Upper lobe of left lung (tissue), 6 donors: ENCODE results near the gene CNOT3. TPM values are rescaled to one million over a fixed set of nuclear protein-coding genes. Genes with fewer than 3 reads are reported as not detected.

Experiments
- ATAC-seq, 2 donors: fragments of 200-7000 bp; cut with Tn5 transposase; one replicate each; pipeline ENCODE4 v1.9.1; 2022; ENCODE audit warnings: mild to moderate bottlenecking in 2 of 2, moderate library complexity in 2 of 2; ENCODE audit not compliant: low FRiP score in 2 of 2
- DNase-seq, 2 donors: peaks; one replicate each; pipeline ENCODE4 v3.0.0-alpha.2; 2019 to 2020
- H3K27ac ChIP-seq, 4 donors: fragments of 200-600 bp; sonication (generic); one replicate each; pipeline ENCODE4 v1.5.1; 2016 to 2019
- H3K27me3 ChIP-seq, 4 donors: fragments of 200-600 bp; sonication (generic); one replicate each; pipeline ENCODE4 v1.5.1; 2017 to 2019
- H3K36me3 ChIP-seq, 4 donors: fragments of 200-600 bp; sonication (generic); one replicate each; pipeline ENCODE4 v1.5.1; 2016 to 2019
- H3K4me1 ChIP-seq, 4 donors: fragments of 200-600 bp; sonication (generic); one replicate each; pipeline ENCODE4 v1.5.1; 2018 to 2019
- H3K4me3 ChIP-seq, 4 donors: fragments of 200-600 bp; sonication (generic); one replicate each; pipeline ENCODE4 v1.5.1; 2017 to 2019; ENCODE audit warnings: mild to moderate bottlenecking in 2 of 4, moderate library complexity in 1 of 4
- H3K9me3 ChIP-seq, 4 donors: fragments of 200-600 bp; sonication (generic); one replicate each; pipeline ENCODE4 v1.5.1; 2018 to 2019
- EP300 ChIP-seq, 4 donors: sonication (generic); formaldehyde crosslinking; IDR thresholded peaks; one replicate each; pipeline ENCODE4 v1.5.1; 2017; ENCODE audit warnings: antibody characterized with exemption in 4 of 4, control low read depth in 2 of 4
- POLR2A ChIP-seq, 4 donors: fragments of 450-650 bp; IDR thresholded peaks; one replicate each; pipeline ENCODE4 v1.5.1; 2016 to 2017; ENCODE audit warnings: antibody characterized with exemption in 4 of 4, mild to moderate bottlenecking in 2 of 4
- POLR2AphosphoS5 ChIP-seq, 2 donors: sonication (generic); formaldehyde crosslinking; IDR thresholded peaks; one replicate each; pipeline ENCODE4 v1.5.1; 2017; ENCODE audit warnings: antibody characterized with exemption in 2 of 2
- WGBS, 2 donors: methylation state at CpG; one replicate each; pipeline ENCODE4 v1.1.5; 2017 to 2018; 5-methylcytosine and 5-hydroxymethylcytosine counted together
- total RNA-seq, 6 donors: library from RNA; depleted of rRNA in 4 of 6; stranded (reverse); fragments of >200 nt in 4 of 6; gene quantifications; one replicate each; pipeline versions ENCODE4 v1.1.0 to v1.2.1, GENCODE V29; 2016 to 2021
- TF ChIP-seq, protein P1 (sequence below), 6 experiments: fragments of 450-650 bp in 4 of 6; fragments of 200-600 bp in 2 of 6; sonication (generic) in 2 of 6; IDR thresholded peaks; one replicate each; pipeline ENCODE4 v1.5.1; 2016 to 2019; ENCODE audit warnings: antibody characterized with exemption in 6 of 6
- donor health status: DM: no; HTN: no; CAD: no; lungs with moderate emphysema.
- donor health status: DM: no; HTN: yes; CAD: no; lungs with severe emphysema.

The CNOT3 gene
- total RNA-seq, 6 donors from 2014 or later: 18.8 to 65.0 (median 36.6) TPM

DNA sequence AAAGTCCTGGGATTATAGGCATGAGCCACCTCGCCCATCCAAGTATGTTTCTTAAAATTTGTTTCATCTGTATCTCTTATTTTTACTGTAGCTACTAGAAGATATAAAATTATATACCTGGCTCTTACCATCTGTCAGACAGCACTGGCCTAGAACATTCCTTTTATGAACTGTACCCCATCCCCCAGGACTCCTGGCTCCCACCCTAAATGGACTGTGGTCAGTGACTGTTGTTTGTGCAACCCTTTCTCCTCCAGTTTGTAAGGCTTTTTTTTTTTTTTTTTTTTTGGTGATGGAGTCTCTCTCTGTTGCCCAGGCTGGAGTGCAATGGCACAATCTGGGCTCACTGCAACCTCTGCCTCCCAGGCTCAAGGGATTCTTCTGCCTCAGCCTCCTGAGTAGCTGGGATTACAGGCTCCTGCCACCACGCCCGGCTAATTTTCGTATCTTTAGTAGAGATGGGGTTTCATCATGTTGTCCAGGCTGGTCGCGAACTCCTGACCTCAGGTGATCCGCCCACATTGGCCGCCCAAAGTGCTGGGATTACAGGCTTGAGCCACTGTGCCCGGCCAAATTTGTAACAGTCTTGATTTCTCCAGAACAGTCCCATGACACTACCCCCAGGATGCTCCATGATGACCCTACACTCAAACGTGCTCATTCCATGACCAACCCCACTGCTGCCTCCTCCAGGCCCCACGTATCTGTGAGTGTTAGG is 32.4 kb upstream of the CNOT3 start:
- WGBS, 2 donors: 88 to 92% methylated on average over 11 of the region's 11 CpGs
- Histone ChIP-seq H3K4me1 (peaks cover 12 to 22% (median 13%) of the 10 kb centered on the region in 4 donors), H3K9me3 (no peaks in the 10 kb centered on the region), H3K36me3 (peaks cover 26 to 49% (median 45%) of the 10 kb centered on the region in 4 donors), H3K4me3 (no peak overlapping the region), H3K27ac (no peak overlapping the region), H3K27me3 (no peaks in the 10 kb centered on the region)
- no peak for DNase-seq
- no peak for TF ChIP-seq POLR2A (IDR thresholded peaks at IDR 0.05)
- no peak for TF ChIP-seq EP300 (IDR thresholded peaks at IDR 0.05)
- TF ChIP-seq, protein P1, sequence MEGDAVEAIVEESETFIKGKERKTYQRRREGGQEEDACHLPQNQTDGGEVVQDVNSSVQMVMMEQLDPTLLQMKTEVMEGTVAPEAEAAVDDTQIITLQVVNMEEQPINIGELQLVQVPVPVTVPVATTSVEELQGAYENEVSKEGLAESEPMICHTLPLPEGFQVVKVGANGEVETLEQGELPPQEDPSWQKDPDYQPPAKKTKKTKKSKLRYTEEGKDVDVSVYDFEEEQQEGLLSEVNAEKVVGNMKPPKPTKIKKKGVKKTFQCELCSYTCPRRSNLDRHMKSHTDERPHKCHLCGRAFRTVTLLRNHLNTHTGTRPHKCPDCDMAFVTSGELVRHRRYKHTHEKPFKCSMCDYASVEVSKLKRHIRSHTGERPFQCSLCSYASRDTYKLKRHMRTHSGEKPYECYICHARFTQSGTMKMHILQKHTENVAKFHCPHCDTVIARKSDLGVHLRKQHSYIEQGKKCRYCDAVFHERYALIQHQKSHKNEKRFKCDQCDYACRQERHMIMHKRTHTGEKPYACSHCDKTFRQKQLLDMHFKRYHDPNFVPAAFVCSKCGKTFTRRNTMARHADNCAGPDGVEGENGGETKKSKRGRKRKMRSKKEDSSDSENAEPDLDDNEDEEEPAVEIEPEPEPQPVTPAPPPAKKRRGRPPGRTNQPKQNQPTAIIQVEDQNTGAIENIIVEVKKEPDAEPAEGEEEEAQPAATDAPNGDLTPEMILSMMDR (IDR thresholded peaks at IDR 0.05): no peak
- no peak for TF ChIP-seq POLR2AphosphoS5 (IDR thresholded peaks at IDR 0.05)
- no peak for ATAC-seq

DNA sequence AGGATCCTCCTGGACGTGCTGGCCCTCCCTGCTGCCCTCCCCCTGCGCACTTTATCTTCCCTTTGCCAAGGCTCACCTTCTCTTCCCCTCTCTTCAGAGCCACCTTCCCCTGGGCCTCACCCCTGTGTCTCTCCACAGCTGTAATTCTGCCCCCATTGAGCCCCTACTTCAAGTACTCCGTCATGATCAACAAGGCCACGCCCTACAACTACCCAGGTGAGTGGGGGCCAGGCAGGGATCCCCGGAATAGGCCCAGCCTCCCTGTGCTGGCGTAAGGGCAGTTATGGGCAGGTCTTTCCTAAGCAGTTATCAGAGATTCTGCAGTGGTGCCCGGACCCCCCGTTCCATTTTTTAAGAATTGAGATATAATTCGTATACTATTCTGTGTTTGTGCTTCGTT is 31.8 kb upstream of the CNOT3 start:
- Histone ChIP-seq H3K27ac (no peak overlapping the region), H3K4me3 (no peak overlapping the region), H3K27me3 (no peaks in the 10 kb centered on the region), H3K36me3 (peaks cover 27 to 55% (median 51%) of the 10 kb centered on the region in 4 donors), H3K4me1 (peaks cover 12 to 22% (median 13%) of the 10 kb centered on the region in 4 donors), H3K9me3 (no peaks in the 10 kb centered on the region)
- ATAC-seq (no peak), DNase-seq (no peak)
- 92 to 95% methylated on average over 10 of the region's 10 CpGs for WGBS, 2 donors
- no peak for TF ChIP-seq POLR2A (IDR thresholded peaks at IDR 0.05)
- no peak for TF ChIP-seq POLR2AphosphoS5 (IDR thresholded peaks at IDR 0.05)
- TF ChIP-seq, protein P1 (IDR thresholded peaks at IDR 0.05): no peak
- no peak for TF ChIP-seq EP300 (IDR thresholded peaks at IDR 0.05)

DNA sequence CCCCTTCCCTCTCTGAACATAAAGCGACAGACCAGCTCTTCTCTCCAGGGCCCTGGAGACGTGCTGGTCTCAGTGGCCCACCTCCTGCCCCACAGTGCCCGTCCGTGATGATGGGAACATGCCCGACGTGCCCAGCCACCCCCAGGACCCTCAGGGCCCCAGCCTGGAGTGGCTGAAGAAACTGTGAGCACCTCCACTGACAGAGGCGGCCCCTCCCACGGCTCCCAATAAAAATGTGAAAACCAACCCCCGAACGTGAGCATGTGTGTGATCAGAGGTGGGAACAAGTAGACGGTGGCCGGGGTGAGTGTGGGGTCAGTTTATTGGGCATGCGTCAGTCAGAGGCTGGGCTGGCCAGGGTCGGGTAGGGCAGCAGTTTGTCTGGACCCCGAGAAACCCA is 30.8 kb upstream of the CNOT3 start:
- Histone ChIP-seq H3K36me3 (peaks cover 30 to 59% (median 54%) of the 10 kb centered on the region in 4 donors), H3K27me3 (no peaks in the 10 kb centered on the region), H3K4me1 (peaks cover 12 to 22% (median 13%) of the 10 kb centered on the region in 4 donors), H3K27ac (no peak overlapping the region), H3K9me3 (no peaks in the 10 kb centered on the region), H3K4me3 (no peak overlapping the region)
- no peak for ATAC-seq
- WGBS, 2 donors: 88 to 89% methylated on average over 15 of the region's 15 CpGs
- DNase-seq: no peak
- TF ChIP-seq POLR2AphosphoS5 (IDR thresholded peaks at IDR 0.05): no peak
- TF ChIP-seq EP300 (IDR thresholded peaks at IDR 0.05): no peak
- TF ChIP-seq, protein P1 (IDR thresholded peaks at IDR 0.05): no peak
- no peak for TF ChIP-seq POLR2A (IDR thresholded peaks at IDR 0.05)

DNA sequence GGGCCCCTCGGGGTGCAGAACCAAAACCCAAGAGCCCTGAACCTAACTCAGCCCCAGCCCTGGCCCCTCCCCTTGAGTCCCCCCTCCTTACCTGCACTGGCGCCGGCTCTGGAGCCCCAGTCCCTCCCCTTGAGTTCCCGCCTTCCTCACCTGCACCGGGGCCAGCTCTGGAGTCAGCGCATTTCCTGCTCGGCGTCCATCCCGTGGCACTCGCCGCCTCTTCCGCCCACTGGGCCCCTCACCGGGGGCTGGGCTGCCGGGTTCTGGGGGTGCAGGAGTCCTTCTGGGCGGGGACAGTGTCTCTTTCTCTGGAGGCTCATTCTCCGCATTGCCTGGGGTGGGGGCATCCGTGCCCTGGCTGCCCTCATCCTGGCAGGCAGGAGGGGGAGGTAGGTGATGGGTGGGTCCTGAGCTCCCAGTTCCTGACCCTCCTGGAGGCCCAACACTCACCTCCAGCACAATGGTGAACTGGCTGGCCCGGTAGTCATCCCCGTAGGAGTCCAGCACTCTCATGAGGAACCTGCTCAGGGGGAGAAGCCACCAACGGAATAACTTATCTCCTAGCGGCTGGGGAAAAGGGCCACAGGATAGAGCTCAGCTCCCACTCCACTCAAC is 29.6 kb upstream of the CNOT3 start:
- no peak overlapping the region for H3K4me3 ChIP-seq
- H3K36me3 ChIP-seq: peaks cover 30 to 59% (median 54%) of the 10 kb centered on the region in 4 donors
- no peaks in the 10 kb centered on the region for H3K27me3 ChIP-seq
- H3K9me3 ChIP-seq: no peaks in the 10 kb centered on the region
- ATAC-seq (no peak), DNase-seq (no peak)
- H3K4me1 ChIP-seq: peaks cover 7 to 15% (median 10%) of the 10 kb centered on the region in 4 donors
- WGBS, 2 donors: 87 to 88% methylated on average over 16 to 19 of the region's 21 CpGs
- TF ChIP-seq EP300 (IDR thresholded peaks at IDR 0.05) (no peak), POLR2A (IDR thresholded peaks at IDR 0.05) (no peak), POLR2AphosphoS5 (IDR thresholded peaks at IDR 0.05) (no peak)
- TF ChIP-seq, protein P1 (IDR thresholded peaks at IDR 0.05): no peak
- H3K27ac ChIP-seq: no peak overlapping the region
